NCI-H226 (cell line): Measurements from ENCODE around the gene GAB1.
A peak's percentile ranks its signal among the peaks of the same experiment; 100 is the strongest.

ENCODE experiments used
- DNase-seq: peaks from one replicate; pipeline ENCODE4 v3.0.0-alpha.2; 2015

GAB1 gene

GRCh38 chr4:143424276-143424675 lies 87.6 kb downstream of the GAB1 start:
- DNase-seq: no peak

GRCh38 chr4:143431526-143432257 lies 95.0 kb downstream of the GAB1 start:
- no peak for DNase-seq

- DNase-seq: no peak
Observed at GRCh38 chr4:143432258-143432591, 95.5 kb downstream of the GAB1 start.

- DNase-seq: no peak
Observed at GRCh38 chr4:143433231-143433630, 96.6 kb downstream of the GAB1 start.

DNA sequence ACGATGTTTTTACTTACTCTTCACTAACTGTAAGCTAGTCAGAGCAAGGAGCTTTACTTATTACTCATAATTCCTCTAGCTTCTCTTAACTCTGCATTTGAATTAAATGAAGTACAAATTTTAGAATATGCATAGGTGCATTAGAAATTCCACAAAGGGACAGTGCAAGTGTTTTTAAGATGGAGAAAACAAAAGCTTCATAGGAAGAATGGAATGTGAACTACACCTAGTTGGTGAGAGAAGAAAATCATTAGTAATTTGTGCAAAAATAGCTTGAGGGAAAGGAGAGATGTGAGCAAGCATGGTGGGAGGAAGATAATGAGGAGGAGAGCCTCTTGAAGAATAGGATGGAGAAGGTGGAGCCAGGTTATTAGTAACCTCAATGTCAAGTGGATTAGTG lies 99.3 kb downstream of the GAB1 start:
- DNase-seq: no peak

- no peak for DNase-seq
Observed at GRCh38 chr4:143437476-143437875, 100.8 kb downstream of the GAB1 start.

- no peak for DNase-seq
Observed at GRCh38 chr4:143437937-143438336, 101.3 kb downstream of the GAB1 start.

- no peak for DNase-seq
Observed at GRCh38 chr4:143438710-143439109, 102.0 kb downstream of the GAB1 start.

GRCh38 chr4:143441109-143441508 lies 104.4 kb downstream of the GAB1 start:
- no peak for DNase-seq

- no peak for DNase-seq
Observed at GRCh38 chr4:143441678-143442077, 105.0 kb downstream of the GAB1 start.

- no peak for DNase-seq
Observed at GRCh38 chr4:143443728-143444127, 107.1 kb downstream of the GAB1 start.

DNA sequence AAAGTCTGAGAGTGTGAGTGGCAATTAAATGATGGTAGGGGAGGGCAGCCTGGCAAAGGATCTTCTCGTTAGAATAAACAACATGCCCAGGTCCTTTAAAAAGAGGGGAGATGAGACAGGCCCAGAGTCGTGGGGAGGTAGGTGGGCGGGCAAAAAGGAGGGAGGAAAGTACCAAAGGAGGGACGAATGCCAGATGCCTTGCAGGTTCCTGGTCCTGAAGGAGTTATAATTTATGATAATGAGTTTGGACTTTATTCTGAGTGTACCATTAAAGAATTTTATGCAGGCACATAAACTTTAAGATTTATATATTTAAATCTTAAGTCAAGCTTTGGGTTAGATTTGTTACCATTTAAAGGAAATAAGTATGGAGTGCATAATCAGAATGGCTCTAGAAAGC lies 114.5 kb downstream of the GAB1 start:
- no peak for DNase-seq

- peak; percentile 40 for DNase-seq
Observed at GRCh38 chr4:143455211-143455610, 118.5 kb downstream of the GAB1 start.

DNA sequence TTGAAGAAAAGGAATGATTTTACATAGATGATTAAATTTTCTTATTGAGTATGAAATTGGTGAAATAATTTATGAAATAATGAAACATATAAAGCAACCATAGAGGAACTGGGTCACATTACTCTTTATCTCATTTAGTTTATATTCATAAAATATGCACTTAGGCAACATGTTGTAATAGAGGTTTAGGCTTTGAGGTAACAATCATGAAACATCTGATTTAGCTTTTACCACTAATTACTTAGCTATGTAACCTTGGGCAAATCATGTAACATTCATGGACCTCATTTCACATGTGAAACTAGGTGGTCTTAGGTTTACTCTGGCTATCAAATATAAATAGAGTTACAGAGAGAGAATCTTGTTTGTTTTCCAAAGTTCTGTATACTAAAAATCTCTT lies 122.3 kb downstream of the GAB1 start:
- no peak for DNase-seq

GRCh38 chr4:143473334-143474126 lies 136.9 kb downstream of the GAB1 start:
- no peak for DNase-seq

GRCh38 chr4:143477487-143477886 lies 140.8 kb downstream of the GAB1 start:
- no peak for DNase-seq

- no peak for DNase-seq
Observed at GRCh38 chr4:143481361-143481760, 144.7 kb downstream of the GAB1 start.

- DNase-seq: peak; percentile 5
Observed at GRCh38 chr4:143482840-143483239, 146.2 kb downstream of the GAB1 start.

DNA sequence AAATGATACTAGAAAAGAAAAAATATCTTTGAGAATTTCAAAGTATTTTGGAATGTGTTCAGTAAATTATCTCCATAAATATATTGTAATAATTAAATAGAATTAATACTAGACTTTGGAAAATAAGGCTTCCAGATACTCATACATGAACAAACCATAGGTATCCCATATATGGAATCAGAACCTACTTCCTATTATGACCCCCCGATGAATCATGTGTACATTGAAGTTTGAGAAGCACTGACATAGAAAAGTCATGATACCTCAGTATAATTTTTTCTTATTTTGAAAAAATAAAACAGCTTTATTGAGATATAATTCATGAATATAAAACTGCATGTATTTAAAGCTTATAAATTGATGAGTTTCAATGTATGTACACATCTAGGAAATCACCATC lies 149.6 kb downstream of the GAB1 start:
- no peak for DNase-seq

DNA sequence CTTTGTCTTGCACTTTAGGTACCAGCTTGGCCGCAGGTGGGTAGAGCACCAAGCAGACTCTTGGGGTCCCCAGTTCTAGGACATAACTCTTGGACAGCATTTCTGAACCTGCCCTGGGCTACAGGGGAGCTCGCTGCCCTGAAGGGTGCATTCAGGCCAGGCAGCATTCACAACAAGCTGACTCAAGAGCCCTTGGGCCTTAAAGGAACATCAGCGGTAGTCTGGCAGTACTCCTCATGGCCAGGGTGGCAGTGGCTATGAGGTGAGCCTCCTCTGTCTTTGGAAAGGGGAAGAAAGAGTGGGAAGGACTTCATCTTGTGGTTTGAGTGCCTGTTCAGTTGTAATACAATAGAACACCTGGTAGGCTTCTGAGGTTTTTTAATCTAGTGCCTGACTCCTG lies 152.0 kb downstream of the GAB1 start:
- DNase-seq: no peak

- DNase-seq: no peak
Observed at GRCh38 chr4:143489106-143489505, 152.4 kb downstream of the GAB1 start.

GRCh38 chr4:143498021-143498420 lies 161.3 kb downstream of the GAB1 start:
- no peak for DNase-seq

- DNase-seq: no peak
Observed at GRCh38 chr4:143502231-143502630, 165.6 kb downstream of the GAB1 start.

GRCh38 chr4:143506031-143506430 lies 169.4 kb downstream of the GAB1 start:
- DNase-seq: no peak

- DNase-seq: no peak
Observed at GRCh38 chr4:143511906-143512305, 175.2 kb downstream of the GAB1 start.
